GM23338 (cell line): ENCODE results near the gene INS. TPM values are rescaled to one million over a fixed set of nuclear protein-coding genes. Genes with fewer than 3 reads are reported as not detected.

Experiments used
- ATAC-seq: fragments of 200-7000 bp; cut with Tn5 transposase; 3 replicates; pipeline ENCODE4 v1.9.1; 2020
- DNase-seq: peaks from one replicate; pipeline ENCODE4 v3.0.0-alpha.2; 2015; ENCODE audit warnings: low spot score
- H2AFZ ChIP-seq: fragments of 200-600 bp; sonication (generic); 2 replicates; pipeline ENCODE4 v1.8.0; 2016; ENCODE audit warnings: antibody characterized with exemption, mild to moderate bottlenecking, moderate library complexity
- H3F3A ChIP-seq: fragments of 200-600 bp; sonication (generic); replicated peaks from 2 replicates; pipeline ENCODE4 v1.8.0; 2017; ENCODE audit warnings: antibody characterized with exemption, mixed run types, low read depth
- H3K27ac ChIP-seq: fragments of 200-600 bp; sonication (generic); 2 replicates; pipeline ENCODE4 v1.6.1; 2016; ENCODE audit warnings: low read depth
- H3K27me3 ChIP-seq: fragments of 200-600 bp; sonication (generic); 2 replicates; pipeline ENCODE4 v1.8.0; 2016; ENCODE audit warnings: mild to moderate bottlenecking, mixed run types, moderate library complexity; ENCODE audit not compliant: insufficient read depth
- H3K36me3 ChIP-seq: fragments of 200-600 bp; sonication (generic); 2 replicates; pipeline ENCODE4 v1.8.0; 2016; ENCODE audit warnings: mild to moderate bottlenecking; ENCODE audit not compliant: insufficient read depth
- H3K4me1 ChIP-seq: fragments of 200-600 bp; sonication (generic); 2 replicates; pipeline ENCODE4 v1.8.0; 2016; ENCODE audit warnings: mild to moderate bottlenecking, moderate library complexity; ENCODE audit not compliant: insufficient read depth
- H3K4me2 ChIP-seq: fragments of 200-600 bp; sonication (generic); 2 replicates; pipeline ENCODE4 v1.7.1; 2017; ENCODE audit warnings: mixed run types
- H3K4me3 ChIP-seq: fragments of 200-600 bp; sonication (generic); 2 replicates; pipeline ENCODE4 v1.6.1; 2016; ENCODE audit warnings: mixed run types
- H3K79me2 ChIP-seq: fragments of 200-600 bp; sonication (generic); replicated peaks from 2 replicates; pipeline ENCODE4 v1.8.0; 2017; ENCODE audit warnings: mild to moderate bottlenecking; ENCODE audit not compliant: insufficient read depth
- H3K9me2 ChIP-seq: fragments of 200-600 bp; sonication (generic); 2 replicates; pipeline ENCODE4 v1.8.0; 2017; ENCODE audit not compliant: insufficient read depth
- H4K20me1 ChIP-seq: fragments of 200-600 bp; sonication (generic); replicated peaks from 2 replicates; pipeline ENCODE4 v1.8.0; 2017; ENCODE audit warnings: mild to moderate bottlenecking; ENCODE audit not compliant: insufficient read depth
- H3K27ac Mint-ChIP-seq: 2 replicates; pipeline ENCODE4 v1.8.0; 2020; ENCODE audit warnings: inconsistent platforms, mild to moderate bottlenecking, moderate library complexity, mixed read lengths
- H3K27me3 Mint-ChIP-seq: 3 replicates; pipeline ENCODE4 v1.8.0; 2022; ENCODE audit warnings: low read depth, mild to moderate bottlenecking, moderate library complexity, mixed read lengths, inconsistent platforms; ENCODE audit not compliant: insufficient read depth, poor library complexity
- H3K36me3 Mint-ChIP-seq: 3 replicates; pipeline ENCODE4 v1.8.0; 2021; ENCODE audit warnings: low read depth, mild to moderate bottlenecking, inconsistent platforms, moderate library complexity, mixed read lengths
- H3K4me1 Mint-ChIP-seq: 3 replicates; pipeline ENCODE4 v1.8.0; 2020; ENCODE audit warnings: mild to moderate bottlenecking, inconsistent platforms, mixed read lengths
- H3K4me3 Mint-ChIP-seq: 3 replicates; pipeline ENCODE4 v1.8.0; 2021; ENCODE audit warnings: moderate library complexity, mild to moderate bottlenecking, inconsistent platforms, mixed read lengths
- H3K9me3 Mint-ChIP-seq: 3 replicates; pipeline ENCODE4 v1.8.0; 2020; ENCODE audit warnings: moderate library complexity, mild to moderate bottlenecking, inconsistent platforms, mixed read lengths
- EZH2 ChIP-seq: fragments of 200-600 bp; sonication (generic); IDR thresholded peaks from one replicate; pipeline ENCODE4 v1.8.0; 2017; ENCODE audit warnings: antibody characterized with exemption, mild to moderate bottlenecking, low read depth; ENCODE audit not compliant: unreplicated experiment
- ZNF114 ChIP-seq: fragments of 250-450 bp; sonication (Bioruptor Pico); IDR thresholded peaks from 2 replicates; pipeline ENCODE4 v1.5.0; 2020; ENCODE audit warnings: mild to moderate bottlenecking, moderate library complexity
- polyA plus RNA-seq: library from polyadenylated mRNA; unstranded; fragments of >200 nt; fragmentation: Nextera tagmentation; extraction: Ambion mirVana; gene quantifications from 2 replicates; pipeline ENCODE4 v1.2.1, GENCODE V29; 2016
- total RNA-seq: library from RNA; depleted of rRNA; stranded (reverse); fragments of >200 nt; shearing (Covaris generic); gene quantifications from 2 replicates; pipeline ENCODE4 v1.2.3, GENCODE V29; 2014
- TF ChIP-seq, protein P1 (sequence below): IDR thresholded peaks from 2 replicates; pipeline ENCODE4 v1.6.1; 2016; ENCODE audit warnings: antibody characterized with exemption
- TF ChIP-seq, protein P2 (sequence below), 2 experiments: fragments of 200-600 bp in 1 of 2; sonication (generic) in 1 of 2; conservative IDR thresholded peaks; 2 replicates each; pipeline versions ENCODE4 v1.5.1 to v1.6.1; 2016 to 2017; ENCODE audit warnings: antibody characterized with exemption in 2 of 2, low read depth in 2 of 2, mild to moderate bottlenecking in 2 of 2, moderate library complexity in 1 of 2

The INS gene
- total and polyA plus RNA-seq, 2 experiments from 2014 or later: not detected

DNA sequence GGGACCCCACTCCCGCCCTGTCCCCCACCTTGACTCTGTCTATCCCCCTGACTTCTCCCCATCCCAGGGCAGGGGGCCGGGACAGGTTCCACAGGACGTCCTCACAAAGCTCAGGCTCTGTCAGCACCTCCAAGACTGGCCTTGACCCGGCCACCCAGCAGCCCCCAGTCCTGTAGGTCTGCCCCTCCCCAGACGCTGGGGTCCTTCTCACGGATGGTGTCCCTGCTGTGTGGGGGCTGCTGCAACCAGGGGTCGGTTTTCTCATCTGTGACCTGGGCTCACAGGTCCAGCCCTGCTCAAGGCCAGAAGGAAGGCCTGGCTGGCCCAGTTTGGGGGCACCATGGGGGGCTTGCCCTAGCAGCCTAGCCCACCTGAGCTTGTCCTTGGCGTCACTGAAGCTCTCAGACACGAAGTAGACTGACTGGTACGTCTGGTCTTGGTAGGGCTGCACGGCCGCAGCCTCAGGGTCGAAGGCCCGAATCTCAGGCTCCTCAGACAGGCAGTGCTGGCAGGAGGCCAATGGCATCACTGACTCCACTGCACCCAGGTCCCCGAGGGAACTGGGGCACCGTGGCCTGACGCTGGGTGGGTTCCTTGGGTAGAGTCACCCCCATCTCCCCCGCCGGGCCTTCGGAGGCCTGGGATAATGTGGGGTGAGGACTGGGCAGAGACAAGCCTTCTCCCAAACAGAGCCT lies 4.0 kb upstream of the INS start:
- Mint-ChIP-seq H3K27me3 (peaks cover 7% of the 10 kb centered on the region), H3K9me3 (no peaks in the 10 kb centered on the region), H3K36me3 (no peaks in the 10 kb centered on the region), H3K4me3 (no peak overlapping the region), H3K4me1 (no peaks in the 10 kb centered on the region), H3K27ac (no peak overlapping the region)
- TF ChIP-seq, protein P1, sequence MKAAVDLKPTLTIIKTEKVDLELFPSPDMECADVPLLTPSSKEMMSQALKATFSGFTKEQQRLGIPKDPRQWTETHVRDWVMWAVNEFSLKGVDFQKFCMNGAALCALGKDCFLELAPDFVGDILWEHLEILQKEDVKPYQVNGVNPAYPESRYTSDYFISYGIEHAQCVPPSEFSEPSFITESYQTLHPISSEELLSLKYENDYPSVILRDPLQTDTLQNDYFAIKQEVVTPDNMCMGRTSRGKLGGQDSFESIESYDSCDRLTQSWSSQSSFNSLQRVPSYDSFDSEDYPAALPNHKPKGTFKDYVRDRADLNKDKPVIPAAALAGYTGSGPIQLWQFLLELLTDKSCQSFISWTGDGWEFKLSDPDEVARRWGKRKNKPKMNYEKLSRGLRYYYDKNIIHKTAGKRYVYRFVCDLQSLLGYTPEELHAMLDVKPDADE: no peak
- Histone ChIP-seq H4K20me1 (no peaks in the 10 kb centered on the region), H3K9me2 (no peaks in the 10 kb centered on the region), H2AFZ (no peak overlapping the region), H3K4me3 (no peak overlapping the region), H3K27ac (no peak overlapping the region), H3K4me2 (no peak overlapping the region), H3K4me1 (no peaks in the 10 kb centered on the region), H3F3A (no peaks in the 10 kb centered on the region), H3K79me2 (no peaks in the 10 kb centered on the region), H3K36me3 (no peaks in the 10 kb centered on the region), H3K27me3 (no peaks in the 10 kb centered on the region)
- DNase-seq: no peak
- no peak for ATAC-seq

DNA sequence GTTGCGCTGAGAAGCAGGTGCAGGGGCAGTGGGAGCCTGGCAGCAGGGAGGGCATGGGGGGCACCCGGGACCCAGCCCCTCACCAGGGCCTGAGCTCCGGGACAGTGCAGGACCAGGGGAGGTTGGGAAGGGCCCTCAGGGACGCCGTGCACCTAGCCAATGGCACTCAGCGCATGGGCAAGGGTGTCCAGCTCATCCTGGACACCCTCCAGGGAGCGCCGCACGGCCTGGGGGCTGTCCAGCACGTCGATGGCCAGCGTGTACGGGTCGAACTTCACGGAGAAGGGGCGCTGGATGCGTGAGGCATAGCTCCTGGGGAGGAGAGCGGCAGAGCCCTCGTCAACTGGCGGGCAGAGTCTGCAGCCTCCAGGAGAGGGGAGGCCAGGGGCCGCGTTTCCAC lies 3.1 kb upstream of the INS start:
- H3K36me3 Mint-ChIP-seq: no peaks in the 10 kb centered on the region
- peaks cover 7% of the 10 kb centered on the region for H3K27me3 Mint-ChIP-seq
- Histone ChIP-seq H3K27ac (no peak overlapping the region), H3K9me2 (no peaks in the 10 kb centered on the region), H3K27me3 (no peaks in the 10 kb centered on the region), H3K4me2 (no peak overlapping the region), H3K4me1 (no peaks in the 10 kb centered on the region), H2AFZ (no peak overlapping the region), H4K20me1 (no peaks in the 10 kb centered on the region), H3K4me3 (no peak overlapping the region), H3K36me3 (no peaks in the 10 kb centered on the region), H3K79me2 (no peaks in the 10 kb centered on the region), H3F3A (no peaks in the 10 kb centered on the region)
- H3K4me3 Mint-ChIP-seq: no peak overlapping the region
- no peaks in the 10 kb centered on the region for H3K4me1 Mint-ChIP-seq
- no peak for ATAC-seq
- TF ChIP-seq, protein P1: no peak
- TF ChIP-seq, protein P2, sequence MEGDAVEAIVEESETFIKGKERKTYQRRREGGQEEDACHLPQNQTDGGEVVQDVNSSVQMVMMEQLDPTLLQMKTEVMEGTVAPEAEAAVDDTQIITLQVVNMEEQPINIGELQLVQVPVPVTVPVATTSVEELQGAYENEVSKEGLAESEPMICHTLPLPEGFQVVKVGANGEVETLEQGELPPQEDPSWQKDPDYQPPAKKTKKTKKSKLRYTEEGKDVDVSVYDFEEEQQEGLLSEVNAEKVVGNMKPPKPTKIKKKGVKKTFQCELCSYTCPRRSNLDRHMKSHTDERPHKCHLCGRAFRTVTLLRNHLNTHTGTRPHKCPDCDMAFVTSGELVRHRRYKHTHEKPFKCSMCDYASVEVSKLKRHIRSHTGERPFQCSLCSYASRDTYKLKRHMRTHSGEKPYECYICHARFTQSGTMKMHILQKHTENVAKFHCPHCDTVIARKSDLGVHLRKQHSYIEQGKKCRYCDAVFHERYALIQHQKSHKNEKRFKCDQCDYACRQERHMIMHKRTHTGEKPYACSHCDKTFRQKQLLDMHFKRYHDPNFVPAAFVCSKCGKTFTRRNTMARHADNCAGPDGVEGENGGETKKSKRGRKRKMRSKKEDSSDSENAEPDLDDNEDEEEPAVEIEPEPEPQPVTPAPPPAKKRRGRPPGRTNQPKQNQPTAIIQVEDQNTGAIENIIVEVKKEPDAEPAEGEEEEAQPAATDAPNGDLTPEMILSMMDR (conservative IDR thresholded peaks at IDR 0.05; ENCODE audit: low read depth in 2 of 2): no peak
- TF ChIP-seq EZH2: no peak
- no peak for TF ChIP-seq ZNF114 (CRISPR knock-in tag)
- no peak overlapping the region for H3K27ac Mint-ChIP-seq
- no peaks in the 10 kb centered on the region for H3K9me3 Mint-ChIP-seq
- DNase-seq: no peak
